Measurements from ENCODE around the gene UPB1. TPM values are rescaled to one million over a fixed set of nuclear protein-coding genes. Genes with fewer than 3 reads are reported as not detected.

The UPB1 gene
- total RNA-seq = not detected in 2 replicates

DNA sequence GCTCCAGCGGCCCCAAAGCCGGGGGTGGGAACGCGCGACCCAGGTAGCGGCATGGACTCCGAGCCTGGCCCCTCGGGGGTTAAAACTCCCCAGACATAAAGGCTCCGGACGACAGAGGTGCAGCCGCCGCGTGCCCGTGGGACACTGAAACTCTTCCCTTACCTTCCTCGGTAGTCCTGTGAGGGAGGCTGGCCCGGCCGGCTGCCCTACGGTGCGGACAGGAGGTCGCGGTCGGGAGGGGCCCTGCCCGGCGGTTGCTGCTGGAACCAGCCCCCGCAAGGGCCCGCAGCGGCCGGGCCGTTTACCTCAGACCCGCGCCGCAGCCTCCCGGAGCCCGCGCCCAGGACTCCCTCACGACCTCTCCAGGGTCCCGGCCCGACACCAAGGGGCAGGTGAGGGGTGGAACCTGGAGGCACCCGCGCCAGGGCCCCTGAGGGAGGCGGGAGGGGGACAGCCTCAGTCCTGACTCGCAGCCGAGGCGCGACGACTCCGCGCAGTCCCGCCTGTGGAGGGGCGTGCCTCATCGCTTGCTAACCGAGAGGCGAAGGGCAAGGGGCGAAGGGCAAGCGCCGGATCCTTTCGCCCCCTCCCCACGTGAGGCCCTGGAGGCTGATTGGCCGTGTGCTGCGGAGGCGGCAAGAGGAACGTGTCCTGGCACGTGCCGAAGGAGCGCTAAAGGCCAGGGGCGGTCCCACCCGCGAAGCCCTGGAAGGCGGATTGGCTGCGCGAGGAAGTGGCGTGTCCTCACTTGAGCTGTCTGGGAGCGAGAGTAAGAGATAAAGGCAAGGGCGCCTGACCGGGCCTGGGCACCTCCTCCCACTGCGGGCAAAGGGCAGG is at the start of gene UPB1:
TSS of gene UPB1 (plus strand) at position 805 of the 837 bp plus-strand sequence. CDS start 72 bp downstream, outside the sequence.

DNA sequence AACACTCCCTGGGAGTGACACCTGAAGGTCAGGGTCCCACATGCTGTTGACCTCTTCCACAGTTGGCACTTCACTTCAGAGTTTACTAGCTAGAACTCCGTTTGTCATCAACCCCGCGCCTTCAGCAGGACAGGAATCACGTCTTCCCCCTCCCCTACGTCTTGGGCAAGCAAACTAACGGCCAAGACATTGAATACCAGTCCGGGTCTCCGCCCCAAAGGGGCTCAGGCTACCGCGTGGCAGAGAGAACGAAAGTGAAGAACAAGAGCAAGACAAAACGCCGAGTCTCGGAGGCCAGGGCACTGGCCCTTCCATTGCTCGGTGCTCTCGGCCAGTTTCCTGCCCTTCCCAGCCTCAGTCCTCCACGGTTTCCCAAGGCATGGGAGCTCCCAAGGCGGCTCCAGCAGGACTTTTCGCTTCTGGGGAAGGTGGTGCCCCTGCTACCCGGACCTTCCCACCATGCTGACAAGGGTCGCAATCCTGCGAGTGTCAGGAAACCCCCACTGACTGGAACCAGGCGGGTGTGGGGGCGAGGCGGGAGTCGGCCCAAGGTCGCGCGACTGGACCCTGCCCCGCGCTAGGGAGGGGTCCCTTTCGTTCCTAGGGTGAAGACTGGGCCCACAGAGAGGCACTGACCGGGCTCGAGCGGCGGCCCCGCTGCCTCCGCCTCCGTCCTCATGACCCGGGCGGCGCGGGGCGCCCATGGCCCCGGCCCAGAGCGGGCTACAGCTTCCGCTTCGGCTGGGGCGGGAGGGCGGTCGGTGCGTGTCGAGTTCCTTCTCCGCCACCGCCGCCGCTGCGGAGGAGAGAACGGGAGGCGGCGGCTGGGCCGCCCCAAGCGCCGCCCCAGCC is 59.4 kb downstream of the UPB1 start, which contains the start of gene GUCD1:
TSS of gene GUCD1 (minus strand) at position 826 of the 852 bp plus-strand sequence. CDS start at position 679, 147 bp downstream.

DNA sequence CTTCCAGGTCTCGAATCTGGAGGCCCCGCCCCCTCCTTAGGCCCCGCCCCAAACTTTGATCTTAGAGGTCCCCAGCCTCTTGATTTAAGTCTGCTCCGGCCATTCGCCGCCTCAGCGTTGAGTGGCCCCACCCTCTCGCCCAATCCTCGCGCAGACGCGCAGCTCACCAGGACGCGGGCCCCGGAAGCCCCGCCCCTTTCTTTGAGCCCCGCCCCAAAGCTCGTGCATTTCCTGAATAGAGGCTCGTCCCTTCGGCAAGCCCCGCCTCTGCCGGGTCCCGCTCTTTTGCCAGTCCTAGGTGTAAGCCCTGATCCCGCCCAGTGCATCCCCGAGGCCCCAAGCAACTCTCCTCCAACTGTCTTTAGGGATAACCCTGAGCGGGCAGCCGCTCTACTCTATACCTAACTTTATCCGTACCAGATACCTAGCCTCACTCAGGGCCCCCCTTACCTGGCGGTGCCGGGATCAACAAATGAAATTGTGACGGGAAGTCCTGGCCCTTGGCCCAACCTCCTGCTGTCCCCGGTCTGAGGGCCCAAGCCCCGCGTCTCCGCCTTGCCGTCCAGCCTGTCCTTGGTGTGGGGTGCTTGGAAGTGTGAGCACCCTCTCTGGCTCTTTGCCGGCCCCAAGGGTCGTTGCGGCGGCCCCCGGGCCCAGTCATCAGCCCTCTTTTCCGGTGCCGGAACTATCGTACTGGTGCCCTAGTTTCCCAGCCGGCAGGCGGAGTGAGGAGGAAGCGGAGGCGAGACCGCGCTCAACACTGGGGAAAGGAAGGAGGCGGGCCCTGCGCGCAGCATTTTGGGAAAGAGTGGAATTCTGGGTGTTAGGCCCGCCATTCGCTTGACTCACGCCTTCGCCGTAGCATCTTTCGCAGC is 60.3 kb downstream of the UPB1 start, which contains the start of gene SNRPD3:
TSS of gene SNRPD3 (plus strand) at position 835 of the 875 bp plus-strand sequence. CDS start 1,676 bp downstream, outside the sequence.

Other genes starting within 250 kb of the UPB1 start
- 21.6 and 23.7 TPM in 2 replicates for gene SPECC1L, start 224.5 kb upstream of the UPB1 start, total RNA-seq
- 0.15 and 0.50 TPM in 2 replicates for gene ADORA2A, start 67.7 kb upstream of the UPB1 start, total RNA-seq
- gene GUCD1, start 59.8 kb downstream of the UPB1 start, total RNA-seq = 111 and 113 TPM in 2 replicates
- 211 and 264 TPM in 2 replicates for gene SNRPD3, start 60.7 kb downstream of the UPB1 start, total RNA-seq
- gene LRRC75B, start 97.7 kb downstream of the UPB1 start, total RNA-seq = 7.6 and 9.6 TPM in 2 replicates
- 1.0 and 2.2 TPM in 2 replicates for gene GGT1, start 107.9 kb downstream of the UPB1 start, total RNA-seq

Measured in bronchus fibroblast of lung (primary cell).